ENCODE measurements around the gene RECQL5. TPM values are rescaled to one million over a fixed set of nuclear protein-coding genes. Genes with fewer than 3 reads are reported as not detected.

Gene RECQL5
- total RNA-seq, 1 donor from 2014 or later, result 64.7 TPM

- H3K27ac Mint-ChIP-seq, result no peak overlapping the region
- H3K4me1 Mint-ChIP-seq (ENCODE audit: unreplicated experiment), result peaks cover 6% of the 10 kb centered on the region
- no peaks in the 10 kb centered on the region for H3K36me3 Mint-ChIP-seq
- H3K9me3 Mint-ChIP-seq, result no peaks in the 10 kb centered on the region
- no peak overlapping the region for H3K4me3 Mint-ChIP-seq
- no peak for TF ChIP-seq CTCF (conservative IDR thresholded peaks at IDR 0.05)
- DNase-seq (ENCODE audit: extremely low spot score, unreplicated experiment), result no peak
- H3K27me3 Mint-ChIP-seq, result no peaks in the 10 kb centered on the region
Observed at GRCh38 chr17:75627094-75627493, 39.9 kb downstream of the RECQL5 start.

- TF ChIP-seq CTCF (conservative IDR thresholded peaks at IDR 0.05), result no peak
- no peak for DNase-seq (ENCODE audit: extremely low spot score, unreplicated experiment)
- no peaks in the 10 kb centered on the region for H3K9me3 Mint-ChIP-seq
- no peaks in the 10 kb centered on the region for H3K36me3 Mint-ChIP-seq
- H3K27ac Mint-ChIP-seq, result no peak overlapping the region
- H3K27me3 Mint-ChIP-seq, result no peaks in the 10 kb centered on the region
- H3K4me3 Mint-ChIP-seq, result no peak overlapping the region
- H3K4me1 Mint-ChIP-seq (ENCODE audit: unreplicated experiment), result peaks cover 9% of the 10 kb centered on the region
Observed at GRCh38 chr17:75626496-75627038, 40.4 kb downstream of the RECQL5 start.

DNA sequence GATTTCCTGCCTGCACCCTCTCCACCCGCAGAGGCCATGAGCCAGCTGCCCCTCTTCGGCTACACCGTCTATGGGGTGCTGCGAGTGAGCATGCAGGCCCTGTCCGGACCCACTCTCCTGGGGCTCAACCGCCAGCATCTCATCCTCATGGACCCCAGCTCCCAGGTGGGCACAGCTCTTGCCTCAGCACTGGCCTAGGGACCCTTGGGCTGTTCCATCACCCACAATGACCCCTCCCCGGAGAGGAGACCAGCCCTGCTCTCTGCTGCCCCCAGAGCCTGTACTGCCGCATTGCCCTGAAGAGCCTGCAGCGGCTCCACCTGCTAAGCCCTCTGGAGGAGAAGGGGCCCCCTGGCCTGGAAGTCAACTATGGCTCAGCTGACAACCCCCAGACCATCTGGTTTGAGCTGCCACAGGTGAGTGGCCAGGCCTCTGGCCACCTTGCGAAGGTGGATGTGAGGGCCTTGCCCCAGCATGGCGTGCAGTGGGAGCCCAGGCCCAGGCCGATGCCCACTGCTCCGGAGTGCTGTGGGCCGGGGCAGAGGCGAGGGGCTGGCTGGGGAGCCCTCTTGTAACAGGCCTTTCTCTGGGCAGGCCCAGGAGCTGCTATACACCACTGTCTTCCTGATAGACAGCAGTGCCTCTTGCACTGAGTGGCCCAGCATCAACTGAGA lies 41.0 kb downstream of the RECQL5 start:
- DNase-seq (ENCODE audit: extremely low spot score, unreplicated experiment), result no peak
- H3K4me1 Mint-ChIP-seq (ENCODE audit: unreplicated experiment), result peaks cover 9% of the 10 kb centered on the region
- no peaks in the 10 kb centered on the region for H3K9me3 Mint-ChIP-seq
- H3K36me3 Mint-ChIP-seq, result no peaks in the 10 kb centered on the region
- no peak overlapping the region for H3K27ac Mint-ChIP-seq
- TF ChIP-seq CTCF (conservative IDR thresholded peaks at IDR 0.05), result peak; percentile 78
- no peak overlapping the region for H3K4me3 Mint-ChIP-seq
- no peaks in the 10 kb centered on the region for H3K27me3 Mint-ChIP-seq

DNA sequence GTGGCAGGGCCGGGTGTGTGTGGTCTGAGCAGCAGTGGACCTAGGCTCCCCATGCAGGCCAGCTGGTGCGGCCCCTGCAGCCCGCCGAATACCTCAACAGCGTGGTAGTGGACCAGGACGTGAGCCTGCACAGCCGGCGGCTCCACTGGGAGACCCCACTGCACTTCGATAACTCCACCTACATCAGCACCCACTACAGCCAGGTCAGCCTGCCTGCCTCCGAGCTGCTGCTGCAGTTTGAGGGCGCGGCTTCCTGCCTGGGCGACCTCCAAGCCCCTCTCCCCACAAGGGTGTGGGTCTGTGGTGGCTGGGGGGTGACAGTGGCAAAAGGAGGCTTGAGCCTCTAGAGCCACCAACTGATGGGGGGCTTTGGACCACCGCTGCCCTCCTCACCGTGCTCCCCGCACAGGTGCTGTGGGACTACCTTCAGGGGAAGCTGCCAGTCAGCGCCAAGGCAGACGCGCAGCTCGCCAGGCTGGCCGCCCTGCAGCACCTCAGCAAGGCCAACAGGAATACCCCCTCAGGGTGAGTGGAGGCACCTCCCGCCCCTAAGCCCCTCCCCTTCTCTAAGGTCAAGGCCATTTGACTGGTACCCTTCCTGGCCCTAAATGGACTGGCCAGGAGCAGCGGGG lies 42.1 kb downstream of the RECQL5 start:
- TF ChIP-seq CTCF (conservative IDR thresholded peaks at IDR 0.05), result no peak

GRCh38 chr17:75624021-75624420 lies 42.9 kb downstream of the RECQL5 start:
- Mint-ChIP-seq H3K9me3 (no peaks in the 10 kb centered on the region), H3K27ac (no peak overlapping the region), H3K36me3 (no peaks in the 10 kb centered on the region), H3K27me3 (no peaks in the 10 kb centered on the region), H3K4me3 (no peak overlapping the region), H3K4me1 (ENCODE audit: unreplicated experiment) (peaks cover 9% of the 10 kb centered on the region)
- DNase-seq (ENCODE audit: extremely low spot score, unreplicated experiment), result no peak
- no peak for TF ChIP-seq CTCF (conservative IDR thresholded peaks at IDR 0.05)

More for the DNA sequence above, 42.1 kb downstream of the RECQL5 start:
- no peak for DNase-seq (ENCODE audit: extremely low spot score, unreplicated experiment)
- H3K27ac Mint-ChIP-seq, result no peak overlapping the region
- H3K9me3 Mint-ChIP-seq, result no peaks in the 10 kb centered on the region
- H3K4me1 Mint-ChIP-seq (ENCODE audit: unreplicated experiment), result peaks cover 9% of the 10 kb centered on the region
- H3K4me3 Mint-ChIP-seq, result no peak overlapping the region
- no peaks in the 10 kb centered on the region for H3K27me3 Mint-ChIP-seq
- no peaks in the 10 kb centered on the region for H3K36me3 Mint-ChIP-seq
